ENCODE measurements around the gene KDM2A. TPM values are rescaled to one million over a fixed set of nuclear protein-coding genes. Genes with fewer than 3 reads are reported as not detected.

Gene KDM2A
- total RNA-seq, 1 experiment from 2014 or later: 120 TPM

DNA sequence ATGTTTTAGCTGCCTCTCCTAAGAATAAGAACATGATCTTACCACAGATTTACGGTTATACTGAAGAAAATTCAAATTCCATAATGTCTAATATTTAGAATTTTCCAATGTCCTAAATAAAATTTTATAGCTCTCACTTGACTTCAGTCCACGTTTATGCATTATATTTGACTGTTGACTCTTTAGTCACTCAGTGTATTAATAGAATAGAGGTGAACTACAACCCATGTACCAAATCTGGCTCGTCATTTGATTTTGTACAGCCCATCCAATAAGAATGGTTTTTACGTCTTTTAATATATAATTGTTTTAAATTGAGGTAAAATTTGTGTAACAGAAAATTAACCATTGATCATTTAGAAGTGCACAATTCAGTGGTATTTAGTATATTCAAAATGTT, 34.9 kb downstream of the KDM2A start:
- Histone ChIP-seq H3K4me1 (replicated peaks; ENCODE audit: insufficient read depth) (no peaks in the 10 kb centered on the region), H2AFZ (no peak overlapping the region), H3K27me3 (ENCODE audit: insufficient read depth, low read depth) (no peaks in the 10 kb centered on the region), H3K9me3 (ENCODE audit: insufficient read depth, low read depth) (no peaks in the 10 kb centered on the region), H3K9me2 (ENCODE audit: insufficient read depth) (no peaks in the 10 kb centered on the region), H3K27ac (no peak overlapping the region), H3K79me2 (ENCODE audit: low read depth) (peaks cover 80% of the 10 kb centered on the region), H3K36me3 (ENCODE audit: low read depth) (peaks cover 13% of the 10 kb centered on the region; the same call in 1 of the 2 replicates), H3K4me2 (no peak overlapping the region), H3F3A (ENCODE audit: insufficient read depth, low read depth) (peaks cover 45% of the 10 kb centered on the region), H4K20me1 (ENCODE audit: insufficient read depth) (peaks cover 6% of the 10 kb centered on the region; the same call in 1 of the 2 replicates), H3K4me3 (no peak overlapping the region)
- CTCF ChIA-PET: no interaction called here
- TF ChIP-seq, protein P1, sequence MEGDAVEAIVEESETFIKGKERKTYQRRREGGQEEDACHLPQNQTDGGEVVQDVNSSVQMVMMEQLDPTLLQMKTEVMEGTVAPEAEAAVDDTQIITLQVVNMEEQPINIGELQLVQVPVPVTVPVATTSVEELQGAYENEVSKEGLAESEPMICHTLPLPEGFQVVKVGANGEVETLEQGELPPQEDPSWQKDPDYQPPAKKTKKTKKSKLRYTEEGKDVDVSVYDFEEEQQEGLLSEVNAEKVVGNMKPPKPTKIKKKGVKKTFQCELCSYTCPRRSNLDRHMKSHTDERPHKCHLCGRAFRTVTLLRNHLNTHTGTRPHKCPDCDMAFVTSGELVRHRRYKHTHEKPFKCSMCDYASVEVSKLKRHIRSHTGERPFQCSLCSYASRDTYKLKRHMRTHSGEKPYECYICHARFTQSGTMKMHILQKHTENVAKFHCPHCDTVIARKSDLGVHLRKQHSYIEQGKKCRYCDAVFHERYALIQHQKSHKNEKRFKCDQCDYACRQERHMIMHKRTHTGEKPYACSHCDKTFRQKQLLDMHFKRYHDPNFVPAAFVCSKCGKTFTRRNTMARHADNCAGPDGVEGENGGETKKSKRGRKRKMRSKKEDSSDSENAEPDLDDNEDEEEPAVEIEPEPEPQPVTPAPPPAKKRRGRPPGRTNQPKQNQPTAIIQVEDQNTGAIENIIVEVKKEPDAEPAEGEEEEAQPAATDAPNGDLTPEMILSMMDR (conservative IDR thresholded peaks at IDR 0.05): no peak
- no peak for TF ChIP-seq EZH2 (IDR thresholded peaks at IDR 0.05; ENCODE audit: low read depth)
- POLR2A ChIA-PET (ENCODE audit: unreplicated experiment): no interaction called here
- no peak for DNase-seq
- intact Hi-C loops (cut with micrococcal nuclease; ENCODE audit: unreplicated experiment): no loop called here
- BruUV-seq (replicated peaks): no TSS peak

DNA sequence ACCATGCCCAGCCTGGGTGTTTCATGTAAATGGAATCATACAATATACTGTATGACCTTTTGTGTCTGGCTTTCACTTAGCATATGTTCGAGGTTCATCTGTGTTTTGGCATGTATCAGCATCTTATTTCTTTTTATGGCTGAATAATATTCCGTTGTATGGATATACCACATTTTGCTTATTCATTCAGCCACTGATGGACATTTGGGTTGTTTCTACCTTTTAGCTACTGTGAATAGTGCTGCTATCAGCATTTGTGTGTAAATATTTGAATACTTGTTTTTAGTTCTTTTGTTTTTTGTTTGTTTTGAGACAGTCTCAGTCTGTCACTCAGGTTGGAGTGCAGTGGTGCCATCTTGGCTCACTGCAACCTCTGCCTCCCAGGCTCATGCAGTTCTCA, 35.7 kb downstream of the KDM2A start:
- Histone ChIP-seq H3K79me2 (ENCODE audit: low read depth) (peaks cover 84% of the 10 kb centered on the region), H3K9me3 (ENCODE audit: insufficient read depth, low read depth) (no peaks in the 10 kb centered on the region), H3K4me1 (replicated peaks; ENCODE audit: insufficient read depth) (no peaks in the 10 kb centered on the region), H3K27me3 (ENCODE audit: insufficient read depth, low read depth) (no peaks in the 10 kb centered on the region), H4K20me1 (ENCODE audit: insufficient read depth) (peaks cover 9% of the 10 kb centered on the region; the same call in 1 of the 2 replicates), H3K4me2 (no peak overlapping the region), H3F3A (ENCODE audit: insufficient read depth, low read depth) (peaks cover 48% of the 10 kb centered on the region), H3K9me2 (ENCODE audit: insufficient read depth) (no peaks in the 10 kb centered on the region), H3K4me3 (no peak overlapping the region), H3K36me3 (ENCODE audit: low read depth) (peaks cover 12% of the 10 kb centered on the region; the same call in 1 of the 2 replicates), H2AFZ (no peak overlapping the region), H3K27ac (no peak overlapping the region)
- TF ChIP-seq EZH2 (IDR thresholded peaks at IDR 0.05; ENCODE audit: low read depth): no peak
- TF ChIP-seq, protein P1 (conservative IDR thresholded peaks at IDR 0.05): no peak
- CTCF ChIA-PET: no interaction called here
- POLR2A ChIA-PET (ENCODE audit: unreplicated experiment): no interaction called here
- no TSS peak for BruUV-seq (replicated peaks)
- intact Hi-C loops (cut with micrococcal nuclease; ENCODE audit: unreplicated experiment): no loop called here
- DNase-seq: no peak

DNA sequence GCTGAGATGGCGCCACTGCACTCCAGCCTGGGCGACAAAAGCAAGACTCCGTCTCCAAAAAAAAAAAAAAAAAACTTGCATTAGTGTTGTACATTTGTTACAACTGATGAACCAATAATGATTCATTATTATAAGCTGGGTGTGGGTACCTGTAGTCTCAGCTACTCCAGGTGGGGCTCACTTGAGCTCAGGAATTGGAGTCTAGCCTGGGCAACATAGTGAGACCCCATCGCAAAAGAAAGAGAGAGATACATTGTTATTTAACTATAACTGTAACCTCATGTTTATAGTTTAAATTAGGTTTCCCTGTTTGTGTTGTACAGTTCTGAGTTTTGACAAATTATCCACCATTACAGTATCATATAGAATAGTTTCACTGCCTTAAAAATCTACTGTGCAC, 38.6 kb downstream of the KDM2A start:
- no peak overlapping the region for H2AFZ ChIP-seq
- peaks cover 31% of the 10 kb centered on the region for H3F3A ChIP-seq (ENCODE audit: insufficient read depth, low read depth)
- H3K79me2 ChIP-seq (ENCODE audit: low read depth): peaks cover 89% of the 10 kb centered on the region
- no peaks in the 10 kb centered on the region for H3K9me3 ChIP-seq (ENCODE audit: insufficient read depth, low read depth)
- TF ChIP-seq, protein P1 (conservative IDR thresholded peaks at IDR 0.05): no peak
- 0 out of 2 replicates have a peak, but pooled peaks cover 7% of the 10 kb centered on the region for H3K4me1 ChIP-seq (replicated peaks; ENCODE audit: insufficient read depth)
- POLR2A ChIA-PET (ENCODE audit: unreplicated experiment): interaction anchor here (0.5 to 0.7 kb wide), 3 partner anchors 31 to 199 kb away, joined by 3 to 20 read pairs (median 6); partner anchors contain the start of gene KDM2A
- H3K9me2 ChIP-seq (ENCODE audit: insufficient read depth): no peaks in the 10 kb centered on the region
- no TSS peak for BruUV-seq (replicated peaks)
- H3K4me3 ChIP-seq: no peak overlapping the region
- CTCF ChIA-PET: interaction anchor here (0.6 kb wide), 2 partner anchors 38 to 102 kb away, joined by 3 to 5 read pairs; partner anchors contain the start of gene KDM2A
- H3K27me3 ChIP-seq (ENCODE audit: insufficient read depth, low read depth): no peaks in the 10 kb centered on the region
- no peak for DNase-seq
- H4K20me1 ChIP-seq (ENCODE audit: insufficient read depth): peaks cover 9% of the 10 kb centered on the region; the same call in 1 of the 2 replicates
- peaks cover 4% of the 10 kb centered on the region; the same call in 1 of the 2 replicates for H3K36me3 ChIP-seq (ENCODE audit: low read depth)
- H3K27ac ChIP-seq: no peak overlapping the region
- intact Hi-C loops (cut with micrococcal nuclease; ENCODE audit: unreplicated experiment): no loop called here
- H3K4me2 ChIP-seq: no peak overlapping the region
